ENCODE results near the gene RPUSD4.

The RPUSD4 gene

GRCh38 chr11:126198648-126199047, 12.8 kb downstream of the RPUSD4 start:
- TF ChIP-seq, protein P1, sequence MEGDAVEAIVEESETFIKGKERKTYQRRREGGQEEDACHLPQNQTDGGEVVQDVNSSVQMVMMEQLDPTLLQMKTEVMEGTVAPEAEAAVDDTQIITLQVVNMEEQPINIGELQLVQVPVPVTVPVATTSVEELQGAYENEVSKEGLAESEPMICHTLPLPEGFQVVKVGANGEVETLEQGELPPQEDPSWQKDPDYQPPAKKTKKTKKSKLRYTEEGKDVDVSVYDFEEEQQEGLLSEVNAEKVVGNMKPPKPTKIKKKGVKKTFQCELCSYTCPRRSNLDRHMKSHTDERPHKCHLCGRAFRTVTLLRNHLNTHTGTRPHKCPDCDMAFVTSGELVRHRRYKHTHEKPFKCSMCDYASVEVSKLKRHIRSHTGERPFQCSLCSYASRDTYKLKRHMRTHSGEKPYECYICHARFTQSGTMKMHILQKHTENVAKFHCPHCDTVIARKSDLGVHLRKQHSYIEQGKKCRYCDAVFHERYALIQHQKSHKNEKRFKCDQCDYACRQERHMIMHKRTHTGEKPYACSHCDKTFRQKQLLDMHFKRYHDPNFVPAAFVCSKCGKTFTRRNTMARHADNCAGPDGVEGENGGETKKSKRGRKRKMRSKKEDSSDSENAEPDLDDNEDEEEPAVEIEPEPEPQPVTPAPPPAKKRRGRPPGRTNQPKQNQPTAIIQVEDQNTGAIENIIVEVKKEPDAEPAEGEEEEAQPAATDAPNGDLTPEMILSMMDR (IDR thresholded peaks at IDR 0.05; ENCODE audit: low read depth, low read length, missing control alignments): no peak
- in situ Hi-C loops (cut with HindIII; ENCODE audit: low sequenced_read_pairs): no loop called here

GRCh38 chr11:126197277-126197939, 14.0 kb downstream of the RPUSD4 start:
- no peak overlapping the region for H3K4me3 ChIP-seq (ENCODE audit: low read depth, low read length)
- no peak for DNase-seq (ENCODE audit: low read depth)
- TF ChIP-seq, protein P1 (IDR thresholded peaks at IDR 0.05; ENCODE audit: low read depth, low read length, missing control alignments): no peak
- in situ Hi-C loops (cut with HindIII; ENCODE audit: low sequenced_read_pairs): no loop called here

More at GRCh38 chr11:126198648-126199047, 12.8 kb downstream of the RPUSD4 start:
- no peak for DNase-seq (ENCODE audit: low read depth)
- no peak overlapping the region for H3K4me3 ChIP-seq (ENCODE audit: low read depth, low read length)

DNA sequence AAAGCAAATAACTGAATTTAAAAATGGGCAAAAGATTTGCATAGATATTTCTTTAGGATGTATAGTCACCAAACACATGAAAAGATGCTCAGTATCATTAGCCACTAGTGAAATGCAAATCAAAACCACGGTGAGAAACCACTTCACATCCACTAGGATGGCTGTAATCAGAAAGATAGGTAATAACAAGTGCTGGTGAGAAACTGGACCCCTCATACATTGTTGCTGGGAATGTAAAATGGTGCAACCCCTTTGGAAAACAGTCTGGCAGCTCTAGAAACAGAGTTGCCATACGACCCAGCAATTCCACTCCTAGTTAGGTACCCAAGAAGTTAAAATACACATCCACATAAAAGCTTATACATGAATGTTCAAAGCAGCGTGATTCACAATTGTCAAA, 16.3 kb downstream of the RPUSD4 start:
- TF ChIP-seq, protein P1 (IDR thresholded peaks at IDR 0.05; ENCODE audit: low read depth, low read length, missing control alignments): no peak
- DNase-seq (ENCODE audit: low read depth): no peak
- in situ Hi-C loops (cut with HindIII; ENCODE audit: low sequenced_read_pairs): no loop called here
- no peak overlapping the region for H3K4me3 ChIP-seq (ENCODE audit: low read depth, low read length)

DNA sequence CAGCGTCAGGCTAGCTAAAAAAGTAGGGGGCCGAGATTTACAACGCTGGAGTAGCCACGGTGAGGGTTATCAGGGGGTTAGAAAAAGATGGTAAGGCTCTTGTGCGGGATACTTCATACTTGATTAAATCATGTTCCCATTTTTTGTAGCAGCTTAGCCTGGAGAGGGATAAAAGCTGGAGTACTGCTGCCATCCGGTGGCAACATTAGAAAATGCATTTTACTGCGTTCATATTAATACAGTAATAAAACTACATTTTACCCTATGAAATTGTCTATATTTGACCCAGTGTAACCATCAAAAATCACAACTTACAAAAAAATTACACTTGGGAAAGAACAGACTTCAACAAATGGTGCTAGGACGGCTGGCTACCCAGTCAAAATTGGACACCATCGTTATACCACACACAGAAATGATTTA, 17.3 kb downstream of the RPUSD4 start:
- peak; percentile 32 for DNase-seq (ENCODE audit: low read depth)
- in situ Hi-C loops (cut with HindIII; ENCODE audit: low sequenced_read_pairs): no loop called here
- no peak overlapping the region for H3K4me3 ChIP-seq (ENCODE audit: low read depth, low read length)
- TF ChIP-seq, protein P1 (IDR thresholded peaks at IDR 0.05; ENCODE audit: low read depth, low read length, missing control alignments): peak; percentile 52

GRCh38 chr11:126193038-126193478, 18.4 kb downstream of the RPUSD4 start:
- no peak overlapping the region for H3K4me3 ChIP-seq (ENCODE audit: low read depth, low read length)
- DNase-seq (ENCODE audit: low read depth): no peak
- in situ Hi-C loops (cut with HindIII; ENCODE audit: low sequenced_read_pairs): no loop called here
- TF ChIP-seq, protein P1 (IDR thresholded peaks at IDR 0.05; ENCODE audit: low read depth, low read length, missing control alignments): no peak

DNA sequence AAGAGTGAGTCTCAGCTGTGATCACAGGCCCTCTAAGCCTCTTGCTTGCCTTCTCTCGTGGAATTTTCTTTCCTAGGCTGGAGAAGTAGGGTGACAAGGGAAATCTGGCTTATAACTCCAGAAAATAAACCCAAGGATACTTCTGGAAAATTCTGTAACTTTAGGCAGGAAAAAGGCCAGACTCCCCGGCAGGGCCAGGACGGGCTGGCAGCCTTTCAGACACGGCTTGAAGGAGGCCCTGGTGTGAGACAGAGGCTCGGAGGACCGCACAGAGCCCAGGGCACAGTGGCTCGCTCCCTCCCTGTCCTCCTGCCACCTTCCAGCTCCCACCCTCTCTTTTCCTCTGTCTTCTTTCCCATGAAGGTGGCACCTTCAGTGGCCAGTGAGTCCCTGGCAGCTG, 19.1 kb downstream of the RPUSD4 start:
- no peak overlapping the region for H3K4me3 ChIP-seq (ENCODE audit: low read depth, low read length)
- in situ Hi-C loops (cut with HindIII; ENCODE audit: low sequenced_read_pairs): no loop called here
- no peak for DNase-seq (ENCODE audit: low read depth)
- TF ChIP-seq, protein P1 (IDR thresholded peaks at IDR 0.05; ENCODE audit: low read depth, low read length, missing control alignments): no peak

Data from astrocyte of the cerebellum (primary cell).